ENCODE results near the gene CHMP3. TPM values are rescaled to one million over a fixed set of nuclear protein-coding genes. Genes with fewer than 3 reads are reported as not detected.
"Not testable (repeated sequence)": the region's sequence is repeated elsewhere in the genome, so short reads cannot be mapped to it uniquely, and the experiment has no call there.

Gene CHMP3
- total and polyA plus RNA-seq, 2 donors (not counting 1 experiment from before 2014, with no cell fraction given), result 73.3 to 161 TPM

DNA sequence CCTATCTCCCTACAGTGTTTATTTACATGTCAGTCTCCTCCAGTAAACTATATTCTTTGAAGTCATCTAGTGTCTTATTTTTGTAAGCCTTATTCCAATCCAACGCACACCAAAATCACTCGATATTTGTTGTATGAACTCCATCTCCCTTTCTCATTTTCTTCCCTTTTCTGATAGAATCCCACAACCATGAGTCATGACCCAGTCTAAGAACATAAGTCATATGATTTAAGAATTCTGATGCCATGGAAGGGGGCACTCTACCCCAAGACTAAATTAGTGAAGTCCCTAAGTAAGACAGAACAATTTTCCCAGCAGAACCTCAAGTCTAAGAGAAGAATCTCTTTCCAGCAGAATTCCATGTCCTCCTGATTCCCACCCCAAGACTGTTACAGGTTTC lies 5.4 kb downstream of the CHMP3 start:
- Histone ChIP-seq H3K9me3 (ENCODE audit: control insufficient read depth, insufficient read depth, low read depth, low read length) (no peaks in the 10 kb centered on the region), H3K9ac (ENCODE audit: insufficient read depth, low read length) (no peak overlapping the region), H3K4me1 (ENCODE audit: control insufficient read depth, extremely low read depth, insufficient read depth, low read length) (no peaks in the 10 kb centered on the region), H4K20me1 (ENCODE audit: control insufficient read depth, extremely low read depth, insufficient read depth, low read length) (no peaks in the 10 kb centered on the region), H3K79me2 (ENCODE audit: control insufficient read depth, insufficient read depth, low read length) (peaks cover 49% of the 10 kb centered on the region), H3K27ac (ENCODE audit: insufficient read depth, low read length) (no peak overlapping the region), H3K36me3 (ENCODE audit: control insufficient read depth, insufficient read depth, low read length) (no peaks in the 10 kb centered on the region), H3K4me2 (ENCODE audit: extremely low read depth, insufficient read depth, low read length) (no peak overlapping the region), H3K4me3 (replicated peaks in 1 of 4; ENCODE audit: control extremely low read depth in 1 of 4, insufficient read depth in 1 of 4, low read depth in 3 of 4, low read length in 4 of 4) (no peak overlapping the region), H2AFZ (ENCODE audit: low read length) (no peak overlapping the region), H3K27me3 (ENCODE audit: control insufficient read depth, insufficient read depth, low read length) (no peaks in the 10 kb centered on the region)
- TF ChIP-seq EZH2 (IDR thresholded peaks at IDR 0.05; ENCODE audit: low read length, missing control alignments), result no peak
- TF ChIP-seq, protein P1, sequence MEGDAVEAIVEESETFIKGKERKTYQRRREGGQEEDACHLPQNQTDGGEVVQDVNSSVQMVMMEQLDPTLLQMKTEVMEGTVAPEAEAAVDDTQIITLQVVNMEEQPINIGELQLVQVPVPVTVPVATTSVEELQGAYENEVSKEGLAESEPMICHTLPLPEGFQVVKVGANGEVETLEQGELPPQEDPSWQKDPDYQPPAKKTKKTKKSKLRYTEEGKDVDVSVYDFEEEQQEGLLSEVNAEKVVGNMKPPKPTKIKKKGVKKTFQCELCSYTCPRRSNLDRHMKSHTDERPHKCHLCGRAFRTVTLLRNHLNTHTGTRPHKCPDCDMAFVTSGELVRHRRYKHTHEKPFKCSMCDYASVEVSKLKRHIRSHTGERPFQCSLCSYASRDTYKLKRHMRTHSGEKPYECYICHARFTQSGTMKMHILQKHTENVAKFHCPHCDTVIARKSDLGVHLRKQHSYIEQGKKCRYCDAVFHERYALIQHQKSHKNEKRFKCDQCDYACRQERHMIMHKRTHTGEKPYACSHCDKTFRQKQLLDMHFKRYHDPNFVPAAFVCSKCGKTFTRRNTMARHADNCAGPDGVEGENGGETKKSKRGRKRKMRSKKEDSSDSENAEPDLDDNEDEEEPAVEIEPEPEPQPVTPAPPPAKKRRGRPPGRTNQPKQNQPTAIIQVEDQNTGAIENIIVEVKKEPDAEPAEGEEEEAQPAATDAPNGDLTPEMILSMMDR (conservative IDR thresholded peaks at IDR 0.05 in 1 of 2, IDR thresholded peaks at IDR 0.05 in 1 of 2; ENCODE audit: low read depth in 1 of 2, low read length in 2 of 2), result no peak
- DNase-seq (ENCODE audit: low read depth in 2 of 2), result no peak

DNA sequence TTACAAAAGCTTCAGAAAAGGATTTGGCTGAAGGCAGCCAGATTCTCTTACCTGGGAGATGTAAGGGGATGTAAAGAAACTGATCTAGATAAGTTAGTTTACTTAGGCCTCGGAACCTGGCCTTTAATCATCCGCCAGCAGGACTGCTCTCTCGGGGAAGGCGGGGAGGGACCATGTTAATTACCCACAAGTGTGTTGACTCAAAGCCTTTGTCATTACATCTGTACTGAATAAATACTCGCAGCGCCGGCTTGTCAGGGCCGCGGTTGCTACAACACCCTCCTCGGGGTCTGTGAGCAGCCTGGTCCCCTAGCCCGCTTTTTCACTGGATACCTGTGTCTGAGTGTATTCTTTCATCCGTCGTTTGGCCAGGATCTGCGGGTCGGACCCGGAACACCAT lies 6.7 kb downstream of the CHMP3 start:
- DNase-seq (ENCODE audit: low read depth in 2 of 2), result no peak
- no peak overlapping the region for H3K4me2 ChIP-seq (ENCODE audit: extremely low read depth, insufficient read depth, low read length)
- no peak overlapping the region for H3K9ac ChIP-seq (ENCODE audit: insufficient read depth, low read length)
- H3K27ac ChIP-seq (ENCODE audit: insufficient read depth, low read length), result no peak overlapping the region
- H3K27me3 ChIP-seq (ENCODE audit: control insufficient read depth, insufficient read depth, low read length), result no peaks in the 10 kb centered on the region
- peaks cover 41% of the 10 kb centered on the region for H3K79me2 ChIP-seq (ENCODE audit: control insufficient read depth, insufficient read depth, low read length)
- H3K4me1 ChIP-seq (ENCODE audit: control insufficient read depth, extremely low read depth, insufficient read depth, low read length), result no peaks in the 10 kb centered on the region
- no peaks in the 10 kb centered on the region for H4K20me1 ChIP-seq (ENCODE audit: control insufficient read depth, extremely low read depth, insufficient read depth, low read length)
- H3K9me3 ChIP-seq (ENCODE audit: control insufficient read depth, insufficient read depth, low read depth, low read length), result no peaks in the 10 kb centered on the region
- no peak overlapping the region for H3K4me3 ChIP-seq (replicated peaks in 1 of 4; ENCODE audit: control extremely low read depth in 1 of 4, insufficient read depth in 1 of 4, low read depth in 3 of 4, low read length in 4 of 4)
- TF ChIP-seq, protein P1 (conservative IDR thresholded peaks at IDR 0.05 in 1 of 2, IDR thresholded peaks at IDR 0.05 in 1 of 2; ENCODE audit: low read depth in 1 of 2, low read length in 2 of 2), result no peak
- no peak for TF ChIP-seq EZH2 (IDR thresholded peaks at IDR 0.05; ENCODE audit: low read length, missing control alignments)
- H2AFZ ChIP-seq (ENCODE audit: low read length), result no peak overlapping the region
- no peaks in the 10 kb centered on the region for H3K36me3 ChIP-seq (ENCODE audit: control insufficient read depth, insufficient read depth, low read length)

DNA sequence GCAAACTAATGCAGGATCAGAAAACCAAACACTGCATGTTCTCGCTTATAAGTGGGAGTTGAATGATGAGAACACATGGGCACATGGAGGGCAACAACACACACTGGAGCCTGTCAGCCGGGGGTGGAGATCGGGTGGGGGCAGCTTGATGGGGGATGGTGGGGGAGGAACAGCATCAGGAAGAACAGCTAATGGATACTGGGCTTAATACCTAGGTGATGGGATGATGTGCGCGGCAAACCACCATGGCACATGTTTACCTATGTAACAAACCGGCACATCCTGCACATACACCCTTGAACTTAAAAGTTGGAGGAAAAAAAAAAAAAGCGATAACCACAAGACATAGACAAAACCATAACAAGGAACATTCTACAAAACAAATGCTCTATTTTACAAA lies 10.4 kb downstream of the CHMP3 start:
- H3K4me2 ChIP-seq (ENCODE audit: extremely low read depth, insufficient read depth, low read length), result no peak overlapping the region
- DNase-seq (ENCODE audit: low read depth in 2 of 2), result no peak
- H3K27ac ChIP-seq (ENCODE audit: insufficient read depth, low read length), result no peak overlapping the region
- H3K79me2 ChIP-seq (ENCODE audit: control insufficient read depth, insufficient read depth, low read length), result peaks cover 22% of the 10 kb centered on the region
- no peaks in the 10 kb centered on the region for H3K9me3 ChIP-seq (ENCODE audit: control insufficient read depth, insufficient read depth, low read depth, low read length)
- TF ChIP-seq, protein P1 (conservative IDR thresholded peaks at IDR 0.05 in 1 of 2, IDR thresholded peaks at IDR 0.05 in 1 of 2; ENCODE audit: low read depth in 1 of 2, low read length in 2 of 2), result no peak
- no peak for TF ChIP-seq EZH2 (IDR thresholded peaks at IDR 0.05; ENCODE audit: low read length, missing control alignments)
- H2AFZ ChIP-seq (ENCODE audit: low read length), result no peak overlapping the region
- H3K4me3 ChIP-seq (replicated peaks in 1 of 4; ENCODE audit: control extremely low read depth in 1 of 4, insufficient read depth in 1 of 4, low read depth in 3 of 4, low read length in 4 of 4), result no peak overlapping the region
- no peaks in the 10 kb centered on the region for H3K36me3 ChIP-seq (ENCODE audit: control insufficient read depth, insufficient read depth, low read length)
- no peaks in the 10 kb centered on the region for H4K20me1 ChIP-seq (ENCODE audit: control insufficient read depth, extremely low read depth, insufficient read depth, low read length)
- no peaks in the 10 kb centered on the region for H3K27me3 ChIP-seq (ENCODE audit: control insufficient read depth, insufficient read depth, low read length)
- no peak overlapping the region for H3K9ac ChIP-seq (ENCODE audit: insufficient read depth, low read length)
- H3K4me1 ChIP-seq (ENCODE audit: control insufficient read depth, extremely low read depth, insufficient read depth, low read length), result no peaks in the 10 kb centered on the region

DNA sequence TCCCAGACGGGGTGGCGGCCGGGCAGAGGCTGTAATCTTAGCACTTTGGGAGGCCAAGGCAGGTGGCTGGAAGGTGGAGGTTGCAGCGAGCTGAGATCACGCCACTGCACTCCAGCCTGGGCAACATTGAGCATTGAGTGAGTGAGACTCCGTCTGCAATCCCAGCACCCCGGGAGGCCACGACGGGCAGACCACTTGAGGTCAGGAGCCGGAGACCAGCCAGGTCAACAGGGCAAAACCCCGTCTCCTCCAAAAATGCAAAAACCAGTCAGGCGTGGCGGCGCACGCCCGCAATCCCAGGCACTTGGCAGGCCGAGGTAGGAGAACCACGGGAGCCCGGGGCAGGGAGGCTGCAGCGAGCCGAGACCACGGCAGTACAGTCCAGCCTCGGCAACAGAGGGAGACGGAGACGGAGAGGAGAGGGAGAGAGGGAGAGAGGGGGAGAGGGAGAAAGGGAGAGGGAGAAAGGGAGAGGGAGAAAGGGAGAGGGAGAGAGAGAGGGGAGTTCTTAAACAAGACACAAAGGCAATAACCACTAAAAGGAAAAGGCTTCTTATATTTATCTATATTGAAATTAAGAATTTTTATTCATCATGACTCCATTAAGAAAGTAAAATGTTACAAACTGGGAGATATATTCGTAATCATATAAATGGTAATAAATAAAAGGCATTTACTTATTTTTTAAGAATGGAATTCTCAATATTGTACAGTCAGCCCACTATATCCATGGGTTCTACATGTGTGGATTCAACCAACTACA lies 13.1 kb downstream of the CHMP3 start:
- not testable (repeated sequence) for H3K4me1 ChIP-seq (ENCODE audit: control insufficient read depth, extremely low read depth, insufficient read depth, low read length); H3K9ac ChIP-seq (ENCODE audit: insufficient read depth, low read length); H2AFZ ChIP-seq (ENCODE audit: low read length); H3K27ac ChIP-seq (ENCODE audit: insufficient read depth, low read length); H4K20me1 ChIP-seq (ENCODE audit: control insufficient read depth, extremely low read depth, insufficient read depth, low read length); H3K4me2 ChIP-seq (ENCODE audit: extremely low read depth, insufficient read depth, low read length); H3K4me3 ChIP-seq (replicated peaks in 1 of 4; ENCODE audit: control extremely low read depth in 1 of 4, insufficient read depth in 1 of 4, low read depth in 3 of 4, low read length in 4 of 4); H3K36me3 ChIP-seq (ENCODE audit: control insufficient read depth, insufficient read depth, low read length); H3K79me2 ChIP-seq (ENCODE audit: control insufficient read depth, insufficient read depth, low read length); H3K27me3 ChIP-seq (ENCODE audit: control insufficient read depth, insufficient read depth, low read length); H3K9me3 ChIP-seq (ENCODE audit: control insufficient read depth, insufficient read depth, low read depth, low read length); DNase-seq (ENCODE audit: low read depth in 2 of 2)

DNA sequence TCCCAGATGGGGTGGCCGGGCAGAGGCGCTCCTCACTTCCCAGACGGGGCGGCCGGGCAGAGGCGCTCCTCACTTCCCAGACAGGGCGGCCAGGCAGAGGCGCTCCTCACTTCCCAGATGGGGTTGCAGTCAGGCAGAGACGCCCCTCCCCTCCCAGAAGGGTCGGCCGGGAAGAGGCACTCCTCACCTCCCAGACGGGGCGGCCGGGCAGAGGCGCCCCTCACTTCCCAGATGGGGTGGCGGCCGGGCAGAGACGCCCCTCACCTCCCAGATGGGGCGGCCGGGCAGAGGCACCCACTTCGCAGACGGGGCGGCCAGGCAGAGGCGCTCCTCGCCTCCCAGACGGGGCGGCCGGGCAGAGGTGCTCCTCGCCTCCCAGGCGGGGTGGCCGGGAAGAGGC lies 13.8 kb downstream of the CHMP3 start:
- not testable (repeated sequence) for H3K9me3 ChIP-seq (ENCODE audit: control insufficient read depth, insufficient read depth, low read depth, low read length); H3K27ac ChIP-seq (ENCODE audit: insufficient read depth, low read length); H4K20me1 ChIP-seq (ENCODE audit: control insufficient read depth, extremely low read depth, insufficient read depth, low read length); H2AFZ ChIP-seq (ENCODE audit: low read length); H3K4me3 ChIP-seq (replicated peaks in 1 of 4; ENCODE audit: control extremely low read depth in 1 of 4, insufficient read depth in 1 of 4, low read depth in 3 of 4, low read length in 4 of 4); H3K4me1 ChIP-seq (ENCODE audit: control insufficient read depth, extremely low read depth, insufficient read depth, low read length); H3K79me2 ChIP-seq (ENCODE audit: control insufficient read depth, insufficient read depth, low read length); H3K9ac ChIP-seq (ENCODE audit: insufficient read depth, low read length); H3K27me3 ChIP-seq (ENCODE audit: control insufficient read depth, insufficient read depth, low read length); H3K36me3 ChIP-seq (ENCODE audit: control insufficient read depth, insufficient read depth, low read length); DNase-seq (ENCODE audit: low read depth in 2 of 2); H3K4me2 ChIP-seq (ENCODE audit: extremely low read depth, insufficient read depth, low read length)
